Neural progenitor cell (in vitro differentiated cells): ENCODE data around the gene SYNC. TPM values are rescaled to one million over a fixed set of nuclear protein-coding genes. Genes with fewer than 3 reads are reported as not detected.

Experiments
- DNase-seq: peaks from one replicate; pipeline ENCODE4 v3.0.0-alpha.2; 2016; ENCODE audit warnings: low spot score
- H2AFZ ChIP-seq: fragments of 200-600 bp; sonication (generic); replicated peaks from 2 replicates; pipeline ENCODE4 v1.6.1; 2016; ENCODE audit warnings: antibody characterized with exemption
- H3F3A ChIP-seq: fragments of 200-600 bp; sonication (generic); 2 replicates; pipeline ENCODE4 v1.6.1; 2016; ENCODE audit warnings: antibody characterized with exemption, low read depth
- H3K27ac ChIP-seq: fragments of 200-600 bp; sonication (generic); 2 replicates; pipeline ENCODE4 v1.5.1; 2016; ENCODE audit warnings: mild to moderate bottlenecking
- H3K27me3 ChIP-seq: fragments of 200-600 bp; sonication (generic); 2 replicates; pipeline ENCODE4 v1.6.1; 2016; ENCODE audit warnings: mild to moderate bottlenecking, moderate library complexity
- H3K36me3 ChIP-seq: fragments of 200-600 bp; sonication (generic); 2 replicates; pipeline ENCODE4 v1.5.1; 2016
- H3K4me1 ChIP-seq: fragments of 200-600 bp; sonication (generic); 2 replicates; pipeline ENCODE4 v1.6.1; 2016; ENCODE audit warnings: mixed run types
- H3K4me2 ChIP-seq: fragments of 200-600 bp; sonication (generic); 2 replicates; pipeline ENCODE4 v1.6.1; 2016
- H3K4me3 ChIP-seq: fragments of 200-600 bp; sonication (generic); 2 replicates; pipeline ENCODE4 v1.5.1; 2016
- H3K79me2 ChIP-seq: fragments of 200-600 bp; sonication (generic); 2 replicates; pipeline ENCODE4 v1.6.1; 2016; ENCODE audit warnings: low read depth
- H3K9ac ChIP-seq: fragments of 200-600 bp; sonication (generic); 2 replicates; pipeline ENCODE4 v1.6.1; 2016
- H3K9me3 ChIP-seq: fragments of 200-600 bp; sonication (generic); 2 replicates; pipeline ENCODE4 v1.5.1; 2016; ENCODE audit warnings: low read depth
- H4K20me1 ChIP-seq: fragments of 200-600 bp; sonication (generic); 2 replicates; pipeline ENCODE4 v1.6.1; 2016; ENCODE audit warnings: low read depth
- H3K27ac Mint-ChIP-seq: 3 replicates; pipeline ENCODE4 v1.8.0; 2021; ENCODE audit warnings: mixed read lengths
- H3K27me3 Mint-ChIP-seq: 2 replicates; pipeline ENCODE4 v1.8.0; 2022; ENCODE audit warnings: low read depth, mild to moderate bottlenecking, inconsistent platforms, moderate library complexity, mixed read lengths; ENCODE audit not compliant: insufficient read depth
- H3K36me3 Mint-ChIP-seq: 3 replicates; pipeline ENCODE4 v1.8.0; 2021; ENCODE audit warnings: mixed read lengths
- H3K4me1 Mint-ChIP-seq: 3 replicates; pipeline ENCODE4 v1.8.0; 2021; ENCODE audit warnings: mixed read lengths
- H3K4me3 Mint-ChIP-seq: 3 replicates; pipeline ENCODE4 v1.8.0; 2021; ENCODE audit warnings: mild to moderate bottlenecking, moderate library complexity, mixed read lengths
- H3K9me3 Mint-ChIP-seq: 3 replicates; pipeline ENCODE4 v1.8.0; 2020; ENCODE audit warnings: mixed read lengths
- EZH2 ChIP-seq: fragments of 200-600 bp; sonication (generic); IDR thresholded peaks from 2 replicates; pipeline ENCODE4 v1.6.1; 2017; ENCODE audit warnings: antibody characterized with exemption, mild to moderate bottlenecking, moderate library complexity
- EZH2phosphoT487 ChIP-seq: fragments of 200-600 bp; sonication (generic); IDR thresholded peaks from 2 replicates; pipeline ENCODE4 v1.6.1; 2017; ENCODE audit warnings: antibody characterized with exemption
- total RNA-seq: library from RNA; depleted of rRNA; stranded (reverse); fragments of >200 nt; gene quantifications from 2 replicates; pipeline ENCODE4 v1.2.3, GENCODE V29; 2015; ENCODE audit warnings: low replicate concordance
- TF ChIP-seq, protein P1 (sequence below): fragments of 200-600 bp; sonication (generic); IDR thresholded peaks from 2 replicates; pipeline ENCODE4 v1.5.1; 2017; ENCODE audit warnings: antibody characterized with exemption, mild to moderate bottlenecking

Gene SYNC
- total RNA-seq, 1 donor from 2014 or later = not detected

DNA sequence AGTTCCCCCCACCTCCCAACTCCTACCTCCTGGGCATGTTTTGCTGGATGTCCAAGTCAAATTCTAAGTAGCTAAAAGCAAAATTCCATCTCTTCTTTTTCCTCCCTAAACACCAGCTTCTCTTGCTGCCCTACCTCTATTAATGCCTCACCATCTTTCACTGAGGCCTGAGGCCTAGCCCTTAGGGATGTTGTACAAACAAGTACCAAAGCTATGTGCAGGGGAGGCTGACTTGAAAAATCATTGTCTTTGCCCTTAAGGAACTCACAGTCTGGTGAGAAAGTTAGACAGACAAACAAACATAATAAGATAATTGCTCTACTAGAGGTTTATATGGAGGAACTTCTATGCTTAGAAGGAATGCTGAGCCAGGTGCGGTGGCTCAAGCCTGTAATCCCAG, 25.3 kb upstream of the SYNC start:
- Mint-ChIP-seq H3K4me1 (peaks cover 28% of the 10 kb centered on the region), H3K27ac (no peak overlapping the region), H3K4me3 (no peak overlapping the region), H3K27me3 (peaks cover 4% of the 10 kb centered on the region), H3K36me3 (no peaks in the 10 kb centered on the region), H3K9me3 (peaks cover 4% of the 10 kb centered on the region)
- no peak for DNase-seq
- Histone ChIP-seq H3K27ac (no peak overlapping the region), H3K9me3 (no peaks in the 10 kb centered on the region), H3F3A (no peaks in the 10 kb centered on the region), H3K9ac (no peak overlapping the region), H4K20me1 (no peaks in the 10 kb centered on the region), H2AFZ (no peak overlapping the region), H3K36me3 (no peaks in the 10 kb centered on the region), H3K27me3 (no peaks in the 10 kb centered on the region), H3K4me2 (no peak overlapping the region), H3K4me1 (peaks cover 13% of the 10 kb centered on the region), H3K4me3 (no peak overlapping the region), H3K79me2 (no peaks in the 10 kb centered on the region)
- TF ChIP-seq EZH2phosphoT487 = no peak
- TF ChIP-seq, protein P1, sequence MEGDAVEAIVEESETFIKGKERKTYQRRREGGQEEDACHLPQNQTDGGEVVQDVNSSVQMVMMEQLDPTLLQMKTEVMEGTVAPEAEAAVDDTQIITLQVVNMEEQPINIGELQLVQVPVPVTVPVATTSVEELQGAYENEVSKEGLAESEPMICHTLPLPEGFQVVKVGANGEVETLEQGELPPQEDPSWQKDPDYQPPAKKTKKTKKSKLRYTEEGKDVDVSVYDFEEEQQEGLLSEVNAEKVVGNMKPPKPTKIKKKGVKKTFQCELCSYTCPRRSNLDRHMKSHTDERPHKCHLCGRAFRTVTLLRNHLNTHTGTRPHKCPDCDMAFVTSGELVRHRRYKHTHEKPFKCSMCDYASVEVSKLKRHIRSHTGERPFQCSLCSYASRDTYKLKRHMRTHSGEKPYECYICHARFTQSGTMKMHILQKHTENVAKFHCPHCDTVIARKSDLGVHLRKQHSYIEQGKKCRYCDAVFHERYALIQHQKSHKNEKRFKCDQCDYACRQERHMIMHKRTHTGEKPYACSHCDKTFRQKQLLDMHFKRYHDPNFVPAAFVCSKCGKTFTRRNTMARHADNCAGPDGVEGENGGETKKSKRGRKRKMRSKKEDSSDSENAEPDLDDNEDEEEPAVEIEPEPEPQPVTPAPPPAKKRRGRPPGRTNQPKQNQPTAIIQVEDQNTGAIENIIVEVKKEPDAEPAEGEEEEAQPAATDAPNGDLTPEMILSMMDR = no peak
- TF ChIP-seq EZH2 = no peak

DNA sequence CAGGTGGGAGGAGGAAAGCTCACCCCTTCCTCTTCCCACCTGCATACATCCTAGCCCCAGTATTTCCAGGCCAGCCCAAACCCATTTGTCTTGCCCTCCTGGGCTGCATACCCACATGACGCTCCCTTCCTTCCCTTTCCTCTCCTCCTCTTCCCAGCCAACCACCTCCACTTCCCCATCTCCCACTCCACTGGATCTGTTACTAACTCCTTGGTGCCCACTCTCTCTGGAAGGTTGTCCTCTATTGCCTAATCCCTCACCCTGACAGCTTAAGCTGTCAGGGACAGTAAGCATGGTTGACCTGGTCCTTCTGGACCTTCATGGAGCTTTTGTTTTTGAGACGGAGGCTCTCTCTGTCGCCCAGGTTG, 23.0 kb upstream of the SYNC start:
- Mint-ChIP-seq H3K27ac (peak overlapping the region; percentile 23), H3K36me3 (no peaks in the 10 kb centered on the region), H3K4me3 (peak overlapping the region; percentile 34), H3K9me3 (peaks cover 4% of the 10 kb centered on the region), H3K4me1 (peaks cover 22% of the 10 kb centered on the region), H3K27me3 (peaks cover 4% of the 10 kb centered on the region)
- Histone ChIP-seq H3K4me3 (no peak overlapping the region), H3K36me3 (no peaks in the 10 kb centered on the region), H3K79me2 (no peaks in the 10 kb centered on the region), H3K4me2 (no peak overlapping the region), H4K20me1 (no peaks in the 10 kb centered on the region), H2AFZ (no peak overlapping the region), H3F3A (no peaks in the 10 kb centered on the region), H3K9me3 (no peaks in the 10 kb centered on the region), H3K4me1 (peaks cover 13% of the 10 kb centered on the region), H3K27me3 (no peaks in the 10 kb centered on the region), H3K27ac (no peak overlapping the region), H3K9ac (no peak overlapping the region)
- no peak for DNase-seq
- TF ChIP-seq EZH2phosphoT487 (no peak), EZH2 (no peak)
- TF ChIP-seq, protein P1 = no peak

DNA sequence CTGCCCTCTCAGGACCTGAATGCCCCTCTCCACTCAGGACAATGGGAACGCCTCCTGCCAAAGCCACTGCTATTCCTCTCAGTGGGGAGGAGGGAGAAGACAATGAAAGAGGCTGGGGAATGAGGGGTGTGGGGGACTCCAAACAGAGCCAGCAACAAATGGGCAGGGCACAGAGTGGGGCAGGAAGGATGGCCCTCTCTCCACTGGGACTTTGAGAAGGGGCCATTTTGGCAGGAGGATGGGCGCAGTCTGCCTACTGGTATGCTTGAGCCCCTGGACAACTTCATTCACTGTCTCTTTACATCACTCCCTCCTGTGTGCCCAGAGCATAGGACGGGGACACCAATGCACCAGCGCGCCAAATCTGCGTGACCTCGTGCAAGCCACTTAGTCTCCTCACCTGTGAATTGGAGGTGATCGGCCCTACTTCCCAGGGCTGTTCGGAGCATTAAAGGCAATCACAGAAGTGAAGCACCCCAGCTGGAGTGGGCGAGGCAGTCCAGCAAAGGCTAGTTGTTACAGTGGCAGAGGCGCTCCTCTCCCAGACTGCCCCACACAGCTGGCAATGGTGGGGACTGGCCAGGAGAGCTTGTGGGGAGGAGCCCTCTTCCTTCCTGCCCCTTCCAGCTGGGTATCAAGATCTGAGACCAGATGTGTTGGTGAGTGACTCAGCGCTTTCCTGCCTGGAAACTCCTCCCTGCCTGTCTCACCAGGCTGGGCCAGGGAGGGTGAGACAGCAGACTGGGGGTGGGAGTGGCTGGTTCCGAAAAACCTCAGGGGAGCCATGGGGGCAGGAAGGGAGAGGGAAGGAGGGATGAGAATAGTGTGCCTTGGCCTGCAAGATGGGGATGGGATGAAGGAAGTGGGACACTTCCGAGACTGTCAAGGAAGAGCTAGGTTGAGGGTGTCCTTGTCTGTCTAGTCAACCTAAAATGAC, 22.4 kb upstream of the SYNC start:
- Mint-ChIP-seq H3K36me3 (no peaks in the 10 kb centered on the region), H3K4me3 (peak overlapping the region; percentile 21), H3K27me3 (peaks cover 4% of the 10 kb centered on the region), H3K27ac (peak overlapping the region; percentile 23), H3K9me3 (peaks cover 4% of the 10 kb centered on the region), H3K4me1 (peaks cover 20% of the 10 kb centered on the region)
- Histone ChIP-seq H2AFZ (peak overlapping the region; percentile 59), H3K9ac (no peak overlapping the region), H4K20me1 (no peaks in the 10 kb centered on the region), H3K9me3 (no peaks in the 10 kb centered on the region), H3K27me3 (no peaks in the 10 kb centered on the region), H3F3A (no peaks in the 10 kb centered on the region), H3K4me1 (peaks cover 13% of the 10 kb centered on the region), H3K79me2 (no peaks in the 10 kb centered on the region), H3K36me3 (no peaks in the 10 kb centered on the region), H3K27ac (no peak overlapping the region), H3K4me2 (peak overlapping the region; percentile 27), H3K4me3 (no peak overlapping the region)
- TF ChIP-seq, protein P1 = no peak
- TF ChIP-seq EZH2phosphoT487 (no peak), EZH2 (no peak)
- peak; percentile 41 for DNase-seq
